H1 (cell line): ENCODE results near the gene MED13. TPM values are rescaled to one million over a fixed set of nuclear protein-coding genes. Genes with fewer than 3 reads are reported as not detected.

ENCODE experiments used
- CTCF ChIA-PET: fragments of 300-600 bp; sonication (Branson Sonifier 250); formaldehyde crosslinking; loops from one replicate; lab custom pipeline; 2021; ENCODE audit not compliant: partially characterized antibody; lab: Charles Lee
- POLR2A ChIA-PET: fragments of 300-600 bp; sonication (Branson Sonifier 250); formaldehyde crosslinking; loops from one replicate; lab custom pipeline; 2021; ENCODE audit warnings: inconsistent platforms; ENCODE audit not compliant: partially characterized antibody; lab: Charles Lee
- DNase-seq, 2 experiments: peaks; one replicate each; pipeline versions ENCODE4 v3.0.0 to v3.0.0-alpha.2; 2010 to 2022; ENCODE audit warnings: low spot score in 2 of 2, low read depth in 1 of 2, mixed read lengths in 1 of 2
- FAIRE-seq: peaks from 2 replicates; lab custom pipeline; 2011; peaks lifted over from hg19 to GRCh38; lab: Jason Lieb, UNC
- H2AFZ ChIP-seq: 2 replicates; pipeline ENCODE4 v1.8.1; 2012; ENCODE audit warnings: low read length, inconsistent platforms
- H2AK5ac ChIP-seq: 2 replicates; pipeline ENCODE4 v1.6.1; 2013; ENCODE audit warnings: low read depth, low read length
- H2BK120ac ChIP-seq: replicated peaks from 2 replicates; pipeline ENCODE3; 2013; ENCODE audit warnings: low read depth, low read length, inconsistent platforms
- H2BK12ac ChIP-seq: 2 replicates; pipeline ENCODE4 v1.6.1; 2013; ENCODE audit warnings: low read depth, low read length
- H2BK15ac ChIP-seq: 2 replicates; pipeline ENCODE4 v1.6.1; 2013; ENCODE audit warnings: low read length
- H2BK20ac ChIP-seq: 2 replicates; pipeline ENCODE4 v1.6.1; 2013; ENCODE audit warnings: low read length
- H2BK5ac ChIP-seq: 2 replicates; pipeline ENCODE4 v1.6.1; 2013; ENCODE audit warnings: low read depth, low read length
- H3K14ac ChIP-seq: 2 replicates; pipeline ENCODE4 v1.6.1; 2013; ENCODE audit warnings: inconsistent platforms; ENCODE audit not compliant: insufficient read length
- H3K18ac ChIP-seq: 2 replicates; pipeline ENCODE4 v1.6.1; 2013; ENCODE audit warnings: low read length; ENCODE audit errors: extremely low read depth
- H3K23ac ChIP-seq: 2 replicates; pipeline ENCODE4 v1.6.1; 2013; ENCODE audit warnings: inconsistent platforms; ENCODE audit not compliant: insufficient read length
- H3K23me2 ChIP-seq: 2 replicates; pipeline ENCODE4 v1.6.1; 2013; ENCODE audit warnings: low read depth, low read length
- H3K27ac ChIP-seq: 2 replicates; pipeline ENCODE4 v1.6.1; 2011; ENCODE audit warnings: low read depth, low read length, inconsistent platforms
- H3K27me3 ChIP-seq, 4 experiments: replicated peaks in 1 of 4; 1 replicate in 1 of 4; 2 replicates in 3 of 4; pipeline versions ENCODE4 v1.6.1 to v1.8.1; 2011 to 2013; ENCODE audit warnings: low read length in 3 of 4, mild to moderate bottlenecking in 3 of 4, inconsistent platforms in 2 of 4, mixed read lengths in 2 of 4, moderate library complexity in 1 of 4; ENCODE audit not compliant: control insufficient read depth in 3 of 4, insufficient read depth in 3 of 4; ENCODE audit errors: extremely low read depth in 1 of 4
- H3K36me3 ChIP-seq, 4 experiments: 2 replicates each; pipeline versions ENCODE4 v1.6.1 to v1.8.1; 2011 to 2013; ENCODE audit warnings: mild to moderate bottlenecking in 4 of 4, low read length in 3 of 4, moderate library complexity in 2 of 4, control low read depth in 1 of 4, inconsistent platforms in 1 of 4; ENCODE audit not compliant: insufficient read depth in 4 of 4, control insufficient read depth in 2 of 4
- H3K4ac ChIP-seq: replicated peaks from 2 replicates; pipeline ENCODE3; 2013; ENCODE audit warnings: low read length, low read depth, mixed read lengths, inconsistent platforms; ENCODE audit not compliant: insufficient read length
- H3K4me1 ChIP-seq, 4 experiments: replicated peaks in 1 of 4; 1 replicate in 1 of 4; 2 replicates in 3 of 4; pipeline versions ENCODE4 v1.6.1 to v1.8.1; 2011 to 2013; ENCODE audit warnings: low read length in 3 of 4, inconsistent platforms in 2 of 4, mixed read lengths in 1 of 4; ENCODE audit not compliant: insufficient read depth in 4 of 4, control insufficient read depth in 3 of 4
- H3K4me2 ChIP-seq, 2 experiments: 2 replicates each; pipeline versions ENCODE4 v1.6.1 to v1.8.1; 2011 to 2013; ENCODE audit warnings: low read depth in 2 of 2, low read length in 2 of 2, control low read depth in 1 of 2, inconsistent platforms in 1 of 2, mild to moderate bottlenecking in 1 of 2; ENCODE audit not compliant: insufficient read depth in 1 of 2
- H3K4me3 ChIP-seq, 4 experiments: fragments of 200-600, 300-600 bp in 1 of 4; sonication (generic), shearing (Covaris generic), sonication (Bioruptor Twin) in 1 of 4; 2 replicates each; pipeline versions ENCODE4 v1.5.1 to v1.8.1; 2011 to 2016; ENCODE audit warnings: low read length in 4 of 4, low read depth in 3 of 4, control low read depth in 2 of 4, inconsistent platforms in 2 of 4, mild to moderate bottlenecking in 2 of 4, mixed read lengths in 1 of 4, moderate library complexity in 1 of 4; ENCODE audit not compliant: insufficient read depth in 2 of 4; ENCODE audit errors: extremely low read depth in 1 of 4
- H3K56ac ChIP-seq: replicated peaks from 2 replicates; pipeline ENCODE3; 2013; ENCODE audit warnings: low read depth, mild to moderate bottlenecking, mixed read lengths, low read length, inconsistent platforms; ENCODE audit not compliant: insufficient read length
- H3K79me1 ChIP-seq: 2 replicates; pipeline ENCODE4 v1.6.1; 2013; ENCODE audit warnings: low read depth, low read length, control low read depth
- H3K79me2 ChIP-seq, 2 experiments: 2 replicates each; pipeline versions ENCODE4 v1.6.1 to v1.8.1; 2012 to 2013; ENCODE audit warnings: low read length in 2 of 2, mild to moderate bottlenecking in 2 of 2, inconsistent platforms in 1 of 2; ENCODE audit not compliant: insufficient read depth in 2 of 2, control insufficient read depth in 1 of 2
- H3K9ac ChIP-seq, 4 experiments: replicated peaks in 1 of 4; 1 replicate in 1 of 4; 2 replicates in 3 of 4; pipeline versions ENCODE4 v1.6.1 to v1.8.1; 2011 to 2013; ENCODE audit warnings: low read depth in 3 of 4, low read length in 3 of 4, control low read depth in 2 of 4, mild to moderate bottlenecking in 2 of 4, moderate library complexity in 2 of 4, inconsistent platforms in 1 of 4; ENCODE audit errors: extremely low read depth in 1 of 4
- H3K9me3 ChIP-seq, 2 experiments: 2 replicates each; pipeline versions ENCODE4 v1.6.1 to v1.8.1; 2012 to 2013; ENCODE audit warnings: mild to moderate bottlenecking in 2 of 2, moderate library complexity in 2 of 2, control low read depth in 1 of 2, inconsistent platforms in 1 of 2, low read depth in 1 of 2, low read length in 1 of 2, mixed read lengths in 1 of 2; ENCODE audit not compliant: insufficient read depth in 2 of 2
- H4K20me1 ChIP-seq, 2 experiments: replicated peaks in 1 of 2; 2 replicates each; pipeline versions ENCODE3 to v1.8.1; 2011 to 2013; ENCODE audit warnings: inconsistent platforms in 2 of 2, low read length in 2 of 2, mild to moderate bottlenecking in 1 of 2; ENCODE audit not compliant: insufficient read depth in 2 of 2, control insufficient read depth in 1 of 2
- H4K5ac ChIP-seq: 2 replicates; pipeline ENCODE4 v1.6.1; 2013; ENCODE audit warnings: low read length, low read depth, mixed read lengths, inconsistent platforms; ENCODE audit not compliant: insufficient read length
- H4K8ac ChIP-seq: 2 replicates; pipeline ENCODE4 v1.8.0; 2013; ENCODE audit warnings: mild to moderate bottlenecking, moderate library complexity, low read length, inconsistent platforms; ENCODE audit not compliant: insufficient read depth; ENCODE audit errors: extremely low read depth
- H4K91ac ChIP-seq: replicated peaks from 2 replicates; pipeline ENCODE3; 2013; ENCODE audit warnings: low read length, mixed read lengths, inconsistent platforms; ENCODE audit not compliant: insufficient read length
- NRF1 ChIP-seq: IDR thresholded peaks from 2 replicates; pipeline ENCODE4 v1.6.1; 2011; ENCODE audit warnings: mild to moderate bottlenecking, low read depth, low read length, improper control_type of control experiment
- WGBS, 2 experiments: shearing (Covaris generic) in 1 of 2; methylation state at CpG; one replicate each; pipeline versions ENCODE4 v1.1.6 to v1.1.7; 2013 to 2015; ENCODE audit warnings: low lambda C conversion rate in 2 of 2, mixed read lengths in 2 of 2, inconsistent platforms in 1 of 2, low coverage in 1 of 2, missing lambda C conversion rate in 1 of 2; ENCODE audit not compliant: insufficient replicate concordance in 2 of 2, insufficient coverage in 1 of 2, insufficient read length in 1 of 2; ENCODE audit errors: extremely low coverage in 1 of 2, missing lambda C conversion rate in 1 of 2; 5-methylcytosine and 5-hydroxymethylcytosine counted together
- polyA plus RNA-seq, 7 experiments: library from polyadenylated mRNA; depleted of rRNA in 3 of 7; stranded (reverse) in 5 of 7; unstranded in 2 of 7; fragments of >200 nt in 5 of 7; fragments of 200-250 nt in 2 of 7; gene quantifications; 1 replicate in 5 of 7; 2 replicates in 1 of 7; 4 replicates in 1 of 7; pipeline versions ENCODE4 v1.2.1 to v1.2.3, GENCODE V29; 2011 to 2013; ENCODE audit warnings: missing spikeins in 2 of 7, mixed read lengths in 2 of 7
- total RNA-seq: library from RNA; stranded (reverse); fragmentation: NEBNext Ultra II Directional; extraction: Animal tissue kit (Norgen Biotek cat#: 25700); gene quantifications from 2 replicates; pipeline ENCODE4 v1.2.1, GENCODE V29; 2021

Gene MED13
- total and polyA plus RNA-seq, 2 of the 8 experiments (the other 6 are each of a cell fraction or from before 2014, with no cell fraction given), result 11.3 to 44.8 TPM

DNA sequence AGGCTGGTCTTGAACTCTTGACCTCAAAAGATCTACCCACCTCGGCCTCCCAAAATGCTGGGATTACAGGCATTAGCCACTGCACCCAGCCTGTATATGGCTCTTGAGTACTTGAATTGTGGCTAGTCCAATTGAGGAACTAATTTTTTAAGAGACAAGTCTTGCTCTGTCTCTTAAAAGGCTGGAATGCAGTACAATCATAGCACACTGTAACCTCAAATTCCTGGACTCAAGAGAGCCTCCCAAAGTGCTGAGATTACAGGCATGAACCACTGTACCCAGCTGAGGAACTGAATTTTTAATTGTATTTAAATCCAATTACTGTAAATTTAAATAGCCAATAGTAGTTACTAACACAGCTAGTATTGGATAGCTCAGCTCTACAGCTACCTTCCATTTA is 50.6 kb downstream of the MED13 start:
- no peak overlapping the region for H2BK120ac ChIP-seq
- no peaks in the 10 kb centered on the region for H3K27me3 ChIP-seq
- no peak overlapping the region for H2BK12ac ChIP-seq
- H3K14ac ChIP-seq, result no peak overlapping the region
- no peak overlapping the region for H2BK20ac ChIP-seq
- no peak overlapping the region for H3K4ac ChIP-seq
- peaks cover 9 to 60% (median 26%) of the 10 kb centered on the region in 4 experiments for H3K36me3 ChIP-seq
- H3K23ac ChIP-seq, result no peak overlapping the region
- H3K56ac ChIP-seq, result no peak overlapping the region
- H2AFZ ChIP-seq, result no peak overlapping the region
- H2AK5ac ChIP-seq, result no peak overlapping the region
- no peaks in the 10 kb centered on the region for H3K9me3 ChIP-seq
- no peak overlapping the region for H2BK15ac ChIP-seq
- POLR2A ChIA-PET, result no interaction called here
- H3K79me1 ChIP-seq, result no peaks in the 10 kb centered on the region
- no peak overlapping the region for H4K5ac ChIP-seq
- H4K8ac ChIP-seq, result no peak overlapping the region
- 88% methylated on average over 1 of the region's 1 CpG; no CpG with 5 or more reads in 1 of the 2 experiments for WGBS, 2 experiments
- H3K23me2 ChIP-seq, result no peaks in the 10 kb centered on the region
- DNase-seq (no peak), FAIRE-seq (no peak)
- peaks cover 0 to 18% of the 10 kb centered on the region in 2 experiments; a peak in 2 of 4 replicates for H3K79me2 ChIP-seq
- no peak overlapping the region for H4K91ac ChIP-seq
- no peak overlapping the region for H3K18ac ChIP-seq
- H3K27ac ChIP-seq, result no peak overlapping the region
- CTCF ChIA-PET, result no interaction called here
- no peak overlapping the region for H3K4me2 ChIP-seq
- H4K20me1 ChIP-seq, result no peaks in the 10 kb centered on the region
- H2BK5ac ChIP-seq, result no peak overlapping the region
- no peak overlapping the region for H3K9ac ChIP-seq
- H3K4me3 ChIP-seq, result no peak overlapping the region
- no peaks in the 10 kb centered on the region for H3K4me1 ChIP-seq
- no peak for TF ChIP-seq NRF1
- TF ChIP-seq, all 59 proteins: peak for 0
